Sigmoid colon (tissue), 7 donors: ENCODE results near the gene ACER1. TPM values are rescaled to one million over a fixed set of nuclear protein-coding genes. Genes with fewer than 3 reads are reported as not detected.
"Not testable (repeated sequence)": the region's sequence is repeated elsewhere in the genome, so short reads cannot be mapped to it uniquely, and the experiment has no call there.

Experiments
- DNase-seq: peaks from one replicate; pipeline ENCODE4 v3.0.0-alpha.2; 2019
- H3K27ac ChIP-seq, 4 donors: fragments of 200-600 bp; sonication (generic); one replicate each; pipeline ENCODE4 v1.5.1; 2016 to 2019; ENCODE audit warnings: mild to moderate bottlenecking in 1 of 4
- H3K27me3 ChIP-seq, 3 donors: fragments of 200-600 bp; sonication (generic); one replicate each; pipeline ENCODE4 v1.5.1; 2019; ENCODE audit warnings: mild to moderate bottlenecking in 1 of 3
- H3K36me3 ChIP-seq, 4 donors: fragments of 200-600 bp; sonication (generic); one replicate each; pipeline ENCODE4 v1.5.1; 2016 to 2019
- H3K4me1 ChIP-seq, 4 donors: fragments of 200-600 bp; sonication (generic); one replicate each; pipeline ENCODE4 v1.5.1; 2017 to 2019
- H3K4me3 ChIP-seq, 4 donors: fragments of 200-600 bp; sonication (generic); one replicate each; pipeline ENCODE4 v1.5.1; 2017 to 2019; ENCODE audit warnings: mild to moderate bottlenecking in 2 of 4, moderate library complexity in 1 of 4
- H3K9me3 ChIP-seq, 4 donors: fragments of 200-600 bp in 3 of 4; sonication (generic) in 3 of 4; one replicate each; pipeline versions ENCODE4 v1.5.1 to v1.6.1; 2013 to 2019
- EP300 ChIP-seq, 4 donors: sonication (generic); formaldehyde crosslinking; IDR thresholded peaks; one replicate each; pipeline ENCODE4 v1.6.1; 2017; ENCODE audit warnings: antibody characterized with exemption in 4 of 4
- POLR2A ChIP-seq, 2 donors: fragments of 450-650 bp; IDR thresholded peaks; one replicate each; pipeline ENCODE4 v1.6.1; 2016; ENCODE audit warnings: antibody characterized with exemption in 2 of 2, mild to moderate bottlenecking in 2 of 2, moderate library complexity in 2 of 2
- POLR2AphosphoS5 ChIP-seq, 4 donors: sonication (generic); formaldehyde crosslinking; IDR thresholded peaks; one replicate each; pipeline ENCODE4 v1.6.1; 2017; ENCODE audit warnings: antibody characterized with exemption in 4 of 4
- WGBS, 2 donors: extraction: QIAGEN DNeasy Blood & Tissue Kit; methylation state at CpG; one replicate each; pipeline ENCODE4 v1.1.7; 2013; 5-methylcytosine and 5-hydroxymethylcytosine counted together
- intact Hi-C: fragments of 100-400 bp; cut with DNase I; formaldehyde crosslinking; loops from one replicate; pipeline ENCODE4 v1.15.1; 2023
- polyA plus RNA-seq, 3 donors: library from polyadenylated mRNA; stranded (reverse); fragments of 200-250 nt; gene quantifications; one replicate each; pipeline ENCODE4 v1.2.3, GENCODE V29; 2013
- total RNA-seq, 4 donors: library from RNA; depleted of rRNA; stranded (reverse); fragments of >200 nt; gene quantifications; one replicate each; pipeline ENCODE4 v1.1.0, GENCODE V29; 2016
- TF ChIP-seq, protein P1 (sequence below), 4 experiments: fragments of 450-650 bp in 3 of 4; fragments of 200-600 bp in 1 of 4; IDR thresholded peaks; one replicate each; pipeline ENCODE4 v1.5.1; 2016 to 2019; ENCODE audit warnings: antibody characterized with exemption in 4 of 4, mild to moderate bottlenecking in 3 of 4, moderate library complexity in 2 of 4
- donor health status: healthy with polysubstance abuse.
- donor health status: Bipolar disorder and iron deficiency.
- donor health status: healthy.

ACER1 gene
- total and polyA plus RNA-seq, 7 donors, result 0.19 TPM; not detected in 6

DNA sequence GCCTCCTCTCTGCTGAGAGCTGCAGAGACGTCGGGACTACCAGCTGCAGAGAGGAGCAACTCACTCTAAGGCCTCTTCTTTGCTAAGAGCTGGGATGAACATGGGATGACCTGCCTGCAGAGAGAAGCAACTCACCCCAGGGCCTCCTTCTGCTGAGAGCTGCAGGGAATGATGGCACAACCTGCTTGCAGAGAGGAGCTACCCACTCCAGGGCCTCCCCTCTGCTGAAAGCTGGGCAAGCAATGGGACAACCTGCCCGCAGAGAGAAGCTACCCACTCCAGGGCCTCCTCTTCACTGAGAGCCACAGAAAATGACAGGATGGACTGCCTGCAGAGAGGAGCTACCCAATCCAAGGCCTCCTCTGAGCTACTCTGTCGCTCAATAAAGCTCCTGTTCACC, 46.7 kb downstream of the ACER1 start:
- Histone ChIP-seq H3K27me3 (no peaks in the 10 kb centered on the region), H3K36me3 (no peaks in the 10 kb centered on the region), H3K4me3 (no peak overlapping the region), H3K27ac (no peak overlapping the region), H3K9me3 (peaks cover 19 to 41% (median 23%) of the 10 kb centered on the region in 4 donors), H3K4me1 (no peaks in the 10 kb centered on the region)
- intact Hi-C loops, result no loop called here
- 84% methylated on average over 4 of the region's 4 CpGs for WGBS, 2 donors
- TF ChIP-seq POLR2A (IDR thresholded peaks at IDR 0.05) (no peak), EP300 (IDR thresholded peaks at IDR 0.05) (no peak), POLR2AphosphoS5 (IDR thresholded peaks at IDR 0.05) (no peak)
- TF ChIP-seq, protein P1, sequence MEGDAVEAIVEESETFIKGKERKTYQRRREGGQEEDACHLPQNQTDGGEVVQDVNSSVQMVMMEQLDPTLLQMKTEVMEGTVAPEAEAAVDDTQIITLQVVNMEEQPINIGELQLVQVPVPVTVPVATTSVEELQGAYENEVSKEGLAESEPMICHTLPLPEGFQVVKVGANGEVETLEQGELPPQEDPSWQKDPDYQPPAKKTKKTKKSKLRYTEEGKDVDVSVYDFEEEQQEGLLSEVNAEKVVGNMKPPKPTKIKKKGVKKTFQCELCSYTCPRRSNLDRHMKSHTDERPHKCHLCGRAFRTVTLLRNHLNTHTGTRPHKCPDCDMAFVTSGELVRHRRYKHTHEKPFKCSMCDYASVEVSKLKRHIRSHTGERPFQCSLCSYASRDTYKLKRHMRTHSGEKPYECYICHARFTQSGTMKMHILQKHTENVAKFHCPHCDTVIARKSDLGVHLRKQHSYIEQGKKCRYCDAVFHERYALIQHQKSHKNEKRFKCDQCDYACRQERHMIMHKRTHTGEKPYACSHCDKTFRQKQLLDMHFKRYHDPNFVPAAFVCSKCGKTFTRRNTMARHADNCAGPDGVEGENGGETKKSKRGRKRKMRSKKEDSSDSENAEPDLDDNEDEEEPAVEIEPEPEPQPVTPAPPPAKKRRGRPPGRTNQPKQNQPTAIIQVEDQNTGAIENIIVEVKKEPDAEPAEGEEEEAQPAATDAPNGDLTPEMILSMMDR (IDR thresholded peaks at IDR 0.05), result no peak
- no peak for DNase-seq

DNA sequence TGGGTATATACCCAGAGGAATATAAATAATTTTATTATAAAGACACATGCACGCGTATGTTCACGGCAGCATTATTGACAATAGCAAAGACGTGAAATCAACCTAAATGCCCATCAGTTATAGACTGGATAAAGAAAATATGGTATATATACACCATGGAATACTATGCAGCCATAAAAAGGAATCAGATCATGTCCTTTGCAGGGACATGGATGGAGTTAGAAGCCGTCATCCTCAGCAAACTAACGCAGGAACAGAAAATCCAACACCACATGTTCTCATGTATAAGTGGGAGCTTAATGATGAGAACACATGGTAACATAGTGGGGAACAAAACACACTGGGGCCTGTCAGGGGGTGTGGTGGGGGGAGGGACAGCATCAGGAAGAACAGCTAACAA, 51.0 kb downstream of the ACER1 start:
- 82 to 92% methylated on average over 6 of the region's 6 CpGs for WGBS, 2 donors
- H3K4me1 ChIP-seq, result peaks cover 0 to 24% (median 18%) of the 10 kb centered on the region in 4 donors
- H3K9me3 ChIP-seq, result peaks cover 6 to 14% (median 8%) of the 10 kb centered on the region in 4 donors
- H3K27ac ChIP-seq, H3K36me3 ChIP-seq, DNase-seq, H3K4me3 ChIP-seq, intact Hi-C loops, H3K27me3 ChIP-seq: not testable (repeated sequence)

DNA sequence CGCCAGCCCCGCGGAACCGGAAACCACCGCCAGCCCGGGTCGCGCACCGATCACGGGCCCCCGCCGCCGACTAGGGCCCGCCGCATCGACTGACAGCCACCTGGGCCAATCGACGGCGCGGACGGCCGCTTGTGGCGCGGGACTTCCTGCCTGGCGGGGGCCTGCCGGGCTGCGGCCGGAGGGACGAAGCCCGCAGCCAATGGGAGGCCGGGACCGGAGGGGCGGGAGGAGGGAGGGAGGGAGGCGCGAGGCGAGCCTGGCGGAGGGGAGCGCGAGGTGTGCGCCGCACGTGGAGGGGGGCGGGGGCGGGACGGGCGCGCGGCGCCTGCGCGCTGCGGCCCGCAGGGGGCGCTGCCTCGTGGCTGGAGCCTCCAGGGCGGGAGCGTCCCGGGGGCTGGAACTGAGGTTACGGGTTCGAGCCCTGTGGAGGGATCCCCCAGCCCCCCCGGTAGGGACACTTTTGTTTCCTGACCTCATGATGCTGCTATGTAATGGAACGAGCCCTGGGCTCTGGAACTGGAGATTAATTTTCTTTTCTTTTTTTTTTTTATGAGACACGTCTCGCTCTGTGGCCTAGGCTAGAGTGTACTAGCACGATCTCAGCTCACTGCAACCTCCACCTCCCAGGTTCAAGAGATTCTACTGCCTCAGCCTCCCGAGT, 53.4 kb downstream of the ACER1 start, which contains the start of gene MLLT1:
TSS of gene MLLT1 (minus strand) at position 45 of the 661 bp plus-strand sequence. CDS start 191 bp downstream, outside the sequence.
- TF ChIP-seq EP300 (IDR thresholded peaks at IDR 0.05) (no peak), POLR2AphosphoS5 (IDR thresholded peaks at IDR 0.05) (peak in 3 of 4 donors; percentile 41 to 62 (median 58)), POLR2A (IDR thresholded peaks at IDR 0.05) (no peak)
- TF ChIP-seq, protein P1 (IDR thresholded peaks at IDR 0.05), result peak in 1 of 4 experiments; percentile 79

DNA sequence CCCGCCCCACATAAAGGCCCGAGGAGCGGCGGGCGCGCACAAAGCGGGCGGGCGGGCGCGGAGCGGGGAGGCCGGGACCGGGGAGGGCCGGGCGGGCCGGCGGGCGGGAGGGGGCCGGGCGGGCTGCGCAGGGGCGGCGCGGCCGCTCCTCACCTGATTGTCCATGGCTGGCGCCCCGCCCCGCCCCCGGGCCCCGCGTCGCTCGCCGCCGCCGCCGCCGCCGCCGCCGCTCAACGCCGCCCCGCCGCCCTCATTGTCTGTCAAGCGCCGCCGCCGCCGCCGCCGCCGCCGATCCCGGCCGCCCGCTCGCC, 53.8 kb downstream of the ACER1 start:
- no peak for DNase-seq
- Histone ChIP-seq H3K36me3 (no peaks in the 10 kb centered on the region), H3K9me3 (no peaks in the 10 kb centered on the region), H3K27me3 (no peaks in the 10 kb centered on the region), H3K4me3 (peak overlapping the region; percentile 70 to 97 (median 91)), H3K27ac (peak overlapping the region; percentile 81 to 90 (median 84)), H3K4me1 (peaks cover 0 to 52% (median 46%) of the 10 kb centered on the region in 4 donors)
- intact Hi-C loops, result no loop called here
- WGBS, 2 donors, result 0% methylated on average over 59 of the region's 59 CpGs
- TF ChIP-seq EP300 (IDR thresholded peaks at IDR 0.05) (no peak), POLR2A (IDR thresholded peaks at IDR 0.05) (no peak), POLR2AphosphoS5 (IDR thresholded peaks at IDR 0.05) (no peak)
- TF ChIP-seq, protein P1 (IDR thresholded peaks at IDR 0.05), result no peak

More for the DNA sequence above, 53.4 kb downstream of the ACER1 start, which contains the start of gene MLLT1:
- peaks cover 0 to 47% (median 41%) of the 10 kb centered on the region in 4 donors for H3K4me1 ChIP-seq
- H3K9me3 ChIP-seq, result no peaks in the 10 kb centered on the region
- intact Hi-C loops, result no loop called here
- 4 to 5% methylated on average over 66 of the region's 66 CpGs for WGBS, 2 donors
- H3K27ac ChIP-seq, result peak within 1 kb of the TSS; percentile 81 to 90 (median 84)
- peak; percentile 99 for DNase-seq
- H3K27me3 ChIP-seq, result no peaks in the 10 kb centered on the region
- H3K4me3 ChIP-seq, result peak within 1 kb of the TSS; percentile 70 to 97 (median 91)
- H3K36me3 ChIP-seq, result no peaks in the 10 kb centered on the region

DNA sequence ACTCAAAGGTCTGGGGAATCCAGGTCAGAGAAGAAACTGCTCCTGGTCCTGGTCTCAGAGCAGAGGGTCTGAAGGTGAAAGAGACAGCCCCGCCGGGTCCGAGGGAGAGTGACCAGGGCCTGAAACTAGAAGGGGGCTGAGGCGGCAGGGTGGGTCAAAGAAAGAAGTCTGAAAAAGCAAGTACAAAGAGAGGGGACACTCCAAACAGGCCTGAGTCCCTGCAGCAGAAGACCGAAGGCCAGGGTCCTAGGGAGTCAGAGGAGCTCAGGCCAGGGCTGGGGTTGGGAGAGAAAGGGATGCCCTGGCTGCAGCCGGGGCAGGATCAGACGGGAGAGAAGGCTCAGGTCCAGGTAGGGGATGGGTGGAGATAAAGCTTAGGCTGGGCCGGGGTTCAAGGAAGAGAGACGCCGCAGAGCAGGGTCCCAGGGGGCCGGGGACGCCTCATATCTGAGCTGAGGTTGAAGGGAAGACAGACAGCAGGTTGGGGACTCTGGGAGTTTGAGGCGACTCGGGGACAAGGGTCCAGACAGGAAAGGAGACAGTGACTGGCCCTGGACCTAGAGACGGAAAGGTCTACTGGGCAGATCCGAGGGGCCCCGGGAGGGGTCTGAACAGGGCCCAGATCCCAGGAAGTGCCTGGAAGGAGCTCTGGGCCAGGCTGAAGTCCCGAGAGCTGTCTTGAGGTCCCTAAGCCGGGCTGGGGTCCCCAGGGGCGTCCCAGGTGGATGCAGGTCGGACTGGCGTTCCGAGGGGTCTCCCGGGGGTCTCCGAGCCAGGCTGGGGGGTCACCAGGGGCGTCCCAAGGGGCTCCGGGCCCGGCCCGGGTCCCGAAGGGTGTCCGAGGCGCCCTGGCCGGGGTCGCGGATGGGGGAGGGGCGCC, 54.4 kb downstream of the ACER1 start:
- intact Hi-C loops, result no loop called here
- Histone ChIP-seq H3K27ac (peak overlapping the region; percentile 81 to 90 (median 84)), H3K36me3 (no peaks in the 10 kb centered on the region), H3K9me3 (no peaks in the 10 kb centered on the region), H3K4me1 (peaks cover 0 to 58% (median 52%) of the 10 kb centered on the region in 4 donors), H3K4me3 (peak overlapping the region; percentile 70 to 97 (median 91)), H3K27me3 (no peaks in the 10 kb centered on the region)
- DNase-seq, result no peak
- 7 to 10% methylated on average over 36 of the region's 36 CpGs for WGBS, 2 donors
- TF ChIP-seq POLR2AphosphoS5 (IDR thresholded peaks at IDR 0.05) (no peak), POLR2A (IDR thresholded peaks at IDR 0.05) (no peak), EP300 (IDR thresholded peaks at IDR 0.05) (no peak)
- TF ChIP-seq, protein P1 (IDR thresholded peaks at IDR 0.05), result no peak
